T-cell (primary cell): ENCODE results near the gene MYO1A. TPM values are rescaled to one million over a fixed set of nuclear protein-coding genes. Genes with fewer than 3 reads are reported as not detected.
A peak's percentile ranks its signal among the peaks of the same experiment; 100 is the strongest.

Source experiments
- ATAC-seq, 4 experiments: fragments of 200-7000 bp in 3 of 4; fragments of 150-1000 bp in 1 of 4; cut with Tn5 transposase; replicated peaks in 1 of 4; 1 replicate in 3 of 4; 2 replicates in 1 of 4; pipeline ENCODE4 v1.10.0; 2021; ENCODE audit warnings: moderate library complexity in 3 of 4, mild to moderate bottlenecking in 2 of 4, moderate number of reproducible peaks in 1 of 4
- CTCF ChIA-PET, 2 donors: fragments of 300-600 bp; sonication (Branson Sonifier 250); formaldehyde crosslinking; loops; one replicate each; lab custom pipeline; 2022; ENCODE audit warnings: antibody characterized with exemption in 2 of 2; lab: Charles Lee
- POLR2A ChIA-PET, 2 donors: fragments of 300-600 bp; sonication (Branson Sonifier 250); formaldehyde crosslinking; loops; one replicate each; lab custom pipeline; 2022; ENCODE audit warnings: antibody characterized with exemption in 2 of 2; lab: Charles Lee
- DNase-seq, 35 experiments: peaks; one replicate each; pipeline versions ENCODE4 v3.0.0 to v3.0.0-alpha.2; 2013 to 2023
- H3K27ac ChIP-seq: one replicate; pipeline ENCODE4 v1.5.1; 2013; ENCODE audit warnings: low read length
- H3K27me3 ChIP-seq, 2 experiments: replicated peaks in 1 of 2; 1 replicate in 1 of 2; 2 replicates in 1 of 2; pipeline versions ENCODE4 v1.6.1 to v1.7.0; 2013; ENCODE audit warnings: low read length in 1 of 2, mixed read lengths in 1 of 2; ENCODE audit not compliant: control insufficient read depth in 2 of 2, insufficient read depth in 2 of 2; ENCODE audit errors: extremely low read depth in 1 of 2
- H3K36me3 ChIP-seq, 2 donors: 1 replicate in 1 of 2; 2 replicates in 1 of 2; pipeline versions ENCODE4 v1.6.1 to v1.7.0; 2013; ENCODE audit warnings: low read length in 1 of 2; ENCODE audit not compliant: control insufficient read depth in 2 of 2, insufficient read depth in 1 of 2; ENCODE audit errors: extremely low read depth in 1 of 2
- H3K4me1 ChIP-seq, 2 experiments: 1 replicate in 1 of 2; 2 replicates in 1 of 2; pipeline versions ENCODE4 v1.6.1 to v1.7.0; 2013; ENCODE audit warnings: low read length in 2 of 2, mixed read lengths in 1 of 2; ENCODE audit not compliant: insufficient read depth in 2 of 2, control insufficient read depth in 1 of 2; ENCODE audit errors: extremely low read depth in 1 of 2
- H3K4me3 ChIP-seq, 2 donors: 1 replicate in 1 of 2; 2 replicates in 1 of 2; pipeline versions ENCODE4 v1.5.1 to v1.7.0; 2013; ENCODE audit warnings: mild to moderate bottlenecking in 2 of 2, low read length in 1 of 2, moderate library complexity in 1 of 2; ENCODE audit not compliant: control insufficient read depth in 1 of 2; ENCODE audit errors: extremely low read depth in 1 of 2
- H3K9me3 ChIP-seq: 2 replicates; pipeline ENCODE4 v1.7.0; 2013
- H3K27ac Mint-ChIP-seq, 2 donors: one replicate each; pipeline ENCODE4 v1.8.0; 2020 to 2021; ENCODE audit warnings: mild to moderate bottlenecking in 2 of 2, mixed read lengths in 2 of 2
- H3K27me3 Mint-ChIP-seq, 2 donors: one replicate each; pipeline ENCODE4 v1.8.0; 2021 to 2022; ENCODE audit warnings: mixed read lengths in 2 of 2
- H3K36me3 Mint-ChIP-seq: one replicate; pipeline ENCODE4 v1.8.0; 2021; ENCODE audit warnings: mixed read lengths
- H3K4me1 Mint-ChIP-seq, 3 donors: one replicate each; pipeline ENCODE4 v1.8.0; 2020 to 2022; ENCODE audit warnings: mixed read lengths in 3 of 3, mild to moderate bottlenecking in 1 of 3
- H3K4me3 Mint-ChIP-seq, 3 donors: one replicate each; pipeline ENCODE4 v1.8.0; 2020 to 2022; ENCODE audit warnings: mild to moderate bottlenecking in 3 of 3, mixed read lengths in 3 of 3, moderate library complexity in 3 of 3
- H3K9me3 Mint-ChIP-seq, 3 donors: one replicate each; pipeline ENCODE4 v1.8.0; 2020 to 2022; ENCODE audit warnings: mixed read lengths in 3 of 3
- WGBS: methylation state at CpG from one replicate; pipeline ENCODE4 v1.1.5; 2013; ENCODE audit warnings: missing lambda C conversion rate; ENCODE audit not compliant: insufficient coverage; 5-methylcytosine and 5-hydroxymethylcytosine counted together
- total RNA-seq, 35 experiments: library from RNA in 6 of 35; stranded (reverse) in 6 of 35; fragments of 120-200 nt in 1 of 35; gene quantifications; one replicate each; pipeline versions ENCODE4 v1.2.1 to v1.2.4 and lab custom pipeline; 2013 to 2026

Gene MYO1A
- total RNA-seq, 5 donors from 2014 or later (not counting 1 experiment from before 2014, with no cell fraction given): 0.54 to 2.2 (median 1.4) TPM

DNA sequence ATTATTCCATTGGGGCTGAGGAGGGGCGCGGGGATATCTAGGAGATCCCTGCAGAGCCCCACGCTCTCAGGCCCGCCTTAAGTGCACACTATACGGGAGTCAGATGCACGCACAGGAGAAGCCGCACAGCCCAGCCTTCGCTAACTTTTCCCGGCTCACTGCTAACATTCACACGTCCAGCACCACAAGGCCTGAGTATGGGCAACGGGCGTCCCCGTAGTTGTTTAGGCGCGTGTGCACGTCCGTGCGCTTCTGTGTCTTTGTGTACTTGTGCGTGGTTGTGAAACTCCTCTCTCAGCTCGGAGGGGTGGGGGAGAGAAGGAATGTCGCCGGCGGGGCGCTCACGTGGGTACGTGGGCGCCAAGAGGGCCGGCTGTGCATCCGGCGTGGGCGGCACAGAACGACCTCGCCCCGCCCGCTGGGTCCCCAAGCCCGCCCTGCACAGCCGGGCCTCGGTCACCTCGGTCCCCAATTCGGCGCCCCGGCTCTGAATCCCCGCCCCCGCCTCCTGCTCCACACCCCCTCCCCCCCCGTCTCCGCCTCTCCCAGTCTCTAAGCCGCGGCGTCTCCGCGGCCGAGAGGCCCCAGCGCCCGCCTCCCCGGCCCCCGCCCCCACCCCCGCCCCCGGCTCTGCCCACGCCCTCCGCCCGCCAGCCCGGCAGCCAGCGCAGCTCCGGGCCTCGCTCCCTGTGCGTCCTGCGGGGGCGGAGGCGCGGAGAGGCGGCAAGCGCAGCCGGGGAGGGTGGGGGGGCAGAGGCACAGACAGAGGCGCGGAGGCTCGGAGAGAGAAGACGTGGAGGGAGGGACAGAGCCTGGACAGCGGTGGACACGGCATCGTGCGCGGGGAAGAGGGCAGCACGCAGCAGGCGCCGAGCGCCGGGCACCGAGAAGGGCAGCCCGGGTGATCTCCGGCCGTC is 38.7 kb upstream of the MYO1A start, which contains the start of gene NAB2:
TSS of gene NAB2 (plus strand) at position 761 of the 917 bp plus-strand sequence. CDS start 158 bp downstream, outside the sequence.
- Histone ChIP-seq H3K27me3 (no peaks in the 10 kb centered on the region), H3K4me1 (peaks cover 24 to 67% of the 10 kb centered on the region in 2 experiments), H3K27ac (peak within 1 kb of the TSS; percentile 95), H3K4me3 (peak within 1 kb of the TSS; percentile 88 to 95), H3K9me3 (no peaks in the 10 kb centered on the region), H3K36me3 (peaks cover 3 to 19% of the 10 kb centered on the region in 2 donors)
- under 1% methylated on average over 53 of the region's 91 CpGs for whole genome bisulfite sequencing
- H3K4me1 Mint-ChIP-seq: peaks cover 57 to 69% (median 63%) of the 10 kb centered on the region in 3 donors
- peak; percentile 77 to 96 (median 88) for DNase-seq
- H3K4me3 Mint-ChIP-seq: peak within 1 kb of the TSS; percentile 87 to 92 (median 89)
- ATAC-seq: peak; percentile 72 to 75 (median 74)
- H3K9me3 Mint-ChIP-seq: no peaks in the 10 kb centered on the region
- peak within 1 kb of the TSS; percentile 94 to 95 for H3K27ac Mint-ChIP-seq
- POLR2A ChIA-PET: interaction anchor here (0.6 to 1.2 kb wide), 4 partner anchors 10 to 403 kb away, joined by 4 to 8 read pairs (median 6); partner anchors contain the start of gene NEMP1 (in 1 of the 2)
- H3K36me3 Mint-ChIP-seq: peaks cover 4% of the 10 kb centered on the region
- CTCF ChIA-PET: interaction anchor here (0.6 to 2.6 kb wide), 7 partner anchors 9 to 788 kb away, joined by 3 to 15 read pairs (median 5); partner anchors contain the start of genes NEMP1 (in 1 of the 2) and STAT6 (in 1 of the 2)
- no peaks in the 10 kb centered on the region for H3K27me3 Mint-ChIP-seq

DNA sequence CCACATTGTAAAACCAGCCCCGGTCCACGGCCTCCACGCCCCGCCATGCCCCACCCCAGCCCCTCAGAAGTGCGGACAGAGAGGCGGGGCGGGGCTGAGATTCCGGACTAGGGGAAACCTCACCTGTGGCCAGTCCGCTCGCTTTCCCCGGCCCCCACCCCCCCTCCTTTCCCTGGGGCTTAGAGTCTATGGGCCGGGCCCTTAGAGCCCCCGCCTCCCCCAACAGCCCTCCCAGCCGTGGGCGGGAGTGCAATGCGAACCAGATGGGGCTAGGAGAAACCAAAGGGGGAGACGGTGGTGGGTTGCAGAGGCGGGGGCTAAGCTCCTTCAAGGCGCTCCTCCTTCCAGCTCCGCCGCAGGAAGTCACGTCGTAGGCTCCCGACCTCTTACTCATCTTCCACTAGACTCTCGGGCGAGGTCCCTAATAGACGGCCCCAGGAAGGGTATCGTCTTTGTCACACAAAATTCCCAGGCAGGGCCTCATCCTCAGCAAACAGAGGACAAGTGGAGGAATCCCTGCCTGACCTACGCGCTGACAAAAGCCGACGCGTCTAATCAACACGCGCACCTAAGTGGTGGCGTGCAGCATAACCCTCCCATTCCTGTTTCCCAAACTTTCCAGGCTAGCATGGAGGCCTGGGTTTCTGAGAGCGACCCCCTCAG is 37.9 kb upstream of the MYO1A start:
- ChIA-PET CTCF (interaction anchor here (0.7 to 2.6 kb wide), 4 partner anchors 9 to 787 kb away, joined by 4 to 15 read pairs (median 10); partner anchors contain the start of genes NEMP1 (in 1 of the 2) and STAT6 (in 1 of the 2)), POLR2A (interaction anchor here (0.5 to 1.2 kb wide), 3 partner anchors 9 to 457 kb away, joined by 7 to 12 read pairs (median 8); partner anchors contain the start of gene NEMP1 (in 1 of the 2))
- H3K27me3 Mint-ChIP-seq: no peaks in the 10 kb centered on the region
- DNase-seq: peak; percentile 34 to 82 (median 63)
- no peaks in the 10 kb centered on the region for H3K9me3 ChIP-seq
- H3K27me3 ChIP-seq: no peaks in the 10 kb centered on the region
- peaks cover 4% of the 10 kb centered on the region for H3K36me3 Mint-ChIP-seq
- H3K4me1 ChIP-seq: peaks cover 18 to 59% of the 10 kb centered on the region in 2 experiments
- H3K36me3 ChIP-seq: peaks cover 1 to 17% of the 10 kb centered on the region in 2 donors
- no peaks in the 10 kb centered on the region for H3K9me3 Mint-ChIP-seq
- peak; percentile 16 to 37 (median 24) for ATAC-seq
- H3K27ac Mint-ChIP-seq: peak overlapping the region; percentile 94 to 95
- H3K4me3 ChIP-seq: peak overlapping the region; percentile 76 to 95
- peak overlapping the region; percentile 95 for H3K27ac ChIP-seq
- under 1% methylated on average over 21 of the region's 37 CpGs for WGBS
- H3K4me1 Mint-ChIP-seq: peaks cover 50 to 61% (median 56%) of the 10 kb centered on the region in 3 donors
- peak overlapping the region; percentile 85 to 92 (median 87) for H3K4me3 Mint-ChIP-seq

DNA sequence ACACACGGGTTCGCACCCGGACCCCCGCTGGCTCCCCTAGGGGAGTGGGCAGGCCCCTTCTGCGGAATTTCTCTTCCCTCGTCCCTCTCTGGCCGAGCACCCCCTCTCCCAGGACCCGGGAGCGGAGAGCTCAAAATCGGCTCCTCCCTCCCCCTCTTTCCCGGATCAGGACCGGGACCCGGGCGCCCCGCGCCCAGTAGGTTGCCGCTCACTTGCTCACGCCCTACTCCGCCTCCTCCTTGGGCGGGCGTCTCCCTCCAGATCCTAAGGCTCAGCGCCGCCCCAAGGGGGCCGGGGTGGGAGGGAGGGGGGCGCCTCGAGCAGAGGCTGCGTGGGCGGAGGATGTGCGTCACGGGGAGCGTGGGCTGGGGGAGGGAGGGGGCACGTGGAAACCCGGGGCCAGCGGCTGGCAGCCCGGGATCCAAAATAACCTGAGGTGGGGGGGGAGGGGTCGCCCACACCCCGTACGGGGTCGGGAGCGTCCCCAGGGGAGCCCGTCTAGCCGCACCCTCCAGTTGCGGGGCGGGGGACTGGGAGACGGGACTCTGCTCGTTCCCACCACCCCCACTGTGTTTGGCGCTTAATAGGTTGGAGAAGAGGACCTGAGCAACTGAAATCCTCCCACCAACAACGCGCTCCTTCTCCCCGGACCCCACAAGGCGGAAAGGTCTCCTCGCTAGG is 37.2 kb upstream of the MYO1A start:
- Mint-ChIP-seq H3K9me3 (no peaks in the 10 kb centered on the region), H3K36me3 (no peaks in the 10 kb centered on the region), H3K4me3 (peak overlapping the region; percentile 85 to 92 (median 87)), H3K4me1 (peaks cover 43 to 54% (median 50%) of the 10 kb centered on the region in 3 donors), H3K27ac (peak overlapping the region; percentile 95 to 97), H3K27me3 (no peaks in the 10 kb centered on the region)
- no peaks in the 10 kb centered on the region for H3K27me3 ChIP-seq
- 0% methylated on average over 9 of the region's 52 CpGs for WGBS
- DNase-seq (peak; percentile 78 to 95 (median 90)), ATAC-seq (peak; percentile 56 to 66 (median 57))
- H3K36me3 ChIP-seq: peaks cover 0 to 11% of the 10 kb centered on the region in 2 donors
- peak overlapping the region; percentile 95 to 97 for H3K4me3 ChIP-seq
- POLR2A ChIA-PET: interaction anchor here (0.5 to 1.2 kb wide), 5 partner anchors 8 to 456 kb away, joined by 4 to 12 read pairs (median 7); partner anchors contain the start of gene NEMP1 (in 1 of the 2)
- no peaks in the 10 kb centered on the region for H3K9me3 ChIP-seq
- CTCF ChIA-PET: interaction anchor here in 1 of 2 donors (1.1 to 2.6 kb wide), 3 partner anchors 8 to 24 kb away, joined by 3 to 15 read pairs (median 15); partner anchors contain the start of genes NEMP1 and STAT6
- H3K27ac ChIP-seq: peak overlapping the region; percentile 95
- peaks cover 17 to 52% of the 10 kb centered on the region in 2 experiments for H3K4me1 ChIP-seq

- ATAC-seq (peak in 1 of 4 experiments; percentile 7), DNase-seq (peak in 23 of 35 experiments; percentile 26 to 66 (median 37))
- H3K27me3 ChIP-seq: no peaks in the 10 kb centered on the region
- H3K4me3 Mint-ChIP-seq: peak overlapping the region; percentile 85 to 87 (median 85)
- H3K27ac ChIP-seq: peak overlapping the region; percentile 95
- H3K9me3 ChIP-seq: no peaks in the 10 kb centered on the region
- peaks cover 0 to 5% of the 10 kb centered on the region in 2 donors for H3K36me3 ChIP-seq
- CTCF ChIA-PET: interaction anchor here in 1 of 2 donors (1.1 to 2.3 kb wide), 2 partner anchors 21 to 25 kb away, joined by 3 to 15 read pairs; partner anchors contain the start of gene STAT6
- peak overlapping the region; percentile 94 to 97 for H3K27ac Mint-ChIP-seq
- H3K4me1 Mint-ChIP-seq: peaks cover 37 to 48% (median 44%) of the 10 kb centered on the region in 3 donors
- peak overlapping the region; percentile 95 to 97 for H3K4me3 ChIP-seq
- H3K9me3 Mint-ChIP-seq: no peaks in the 10 kb centered on the region
- no peaks in the 10 kb centered on the region for H3K27me3 Mint-ChIP-seq
- H3K4me1 ChIP-seq: peaks cover 16 to 46% of the 10 kb centered on the region in 2 experiments
- POLR2A ChIA-PET: interaction anchor here in 1 of 2 donors (0.6 to 0.7 kb wide), 2 partner anchors 13 to 32 kb away, joined by 4 read pairs; no protein-coding TSS in a partner anchor
- no peaks in the 10 kb centered on the region for H3K36me3 Mint-ChIP-seq
- 0% methylated on average over 6 of the region's 14 CpGs for WGBS
Measured at GRCh38 chr12:57086493-57087009, 36.6 kb upstream of the MYO1A start.

DNA sequence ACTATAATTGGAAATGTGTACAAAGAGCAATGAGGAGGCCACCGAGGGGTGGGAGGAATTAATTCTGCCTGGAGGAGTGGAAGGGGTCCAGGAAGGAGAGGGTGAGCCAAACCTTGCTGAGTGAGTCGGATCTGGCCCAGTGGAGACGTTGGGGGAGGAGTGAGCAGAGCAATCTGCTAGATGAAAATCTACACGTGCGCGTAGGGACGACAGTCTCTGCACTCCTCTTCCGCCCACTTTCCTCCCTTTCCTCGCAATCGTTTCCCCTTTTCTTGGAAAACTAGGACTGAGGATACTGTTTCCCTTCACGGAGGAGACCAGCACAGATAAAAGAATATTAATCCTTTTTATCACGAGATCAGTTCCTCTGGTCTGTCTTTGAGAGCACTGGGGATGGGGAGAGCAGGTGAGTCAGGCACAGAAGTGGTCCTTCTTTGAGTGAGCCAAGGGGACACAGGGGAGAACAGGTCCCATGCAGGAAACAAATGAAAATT is 36.1 kb upstream of the MYO1A start:
- WGBS: 0% methylated on average over 1 of the region's 12 CpGs
- H3K36me3 ChIP-seq: no peaks in the 10 kb centered on the region
- Mint-ChIP-seq H3K9me3 (no peaks in the 10 kb centered on the region), H3K36me3 (no peaks in the 10 kb centered on the region), H3K27ac (peak overlapping the region; percentile 94 to 97), H3K4me1 (peaks cover 34 to 43% (median 41%) of the 10 kb centered on the region in 3 donors), H3K27me3 (no peaks in the 10 kb centered on the region), H3K4me3 (peak overlapping the region; percentile 85 to 87 (median 85))
- H3K9me3 ChIP-seq: no peaks in the 10 kb centered on the region
- DNase-seq (peak in 1 of 35 experiments; percentile 40), ATAC-seq (no peak)
- CTCF ChIA-PET: interaction anchor here in 1 of 2 donors (1.1 to 2.3 kb wide), 2 partner anchors 21 to 26 kb away, joined by 3 to 15 read pairs; partner anchors contain the start of gene STAT6
- peak overlapping the region; percentile 95 to 97 for H3K4me3 ChIP-seq
- H3K27ac ChIP-seq: peak overlapping the region; percentile 95
- POLR2A ChIA-PET: no interaction called here
- no peaks in the 10 kb centered on the region for H3K27me3 ChIP-seq
- peaks cover 16 to 41% of the 10 kb centered on the region in 2 experiments for H3K4me1 ChIP-seq
